ENCODE data around the gene DMRT2. TPM values are rescaled to one million over a fixed set of nuclear protein-coding genes. Genes with fewer than 3 reads are reported as not detected.
A peak's percentile ranks its signal among the peaks of the same experiment; 100 is the strongest.

The DMRT2 gene
- total and polyA plus RNA-seq, 2 of the 8 experiments (the other 6 are each of a cell fraction or from before 2014, with no cell fraction given): 0.29 to 0.93 TPM

DNA sequence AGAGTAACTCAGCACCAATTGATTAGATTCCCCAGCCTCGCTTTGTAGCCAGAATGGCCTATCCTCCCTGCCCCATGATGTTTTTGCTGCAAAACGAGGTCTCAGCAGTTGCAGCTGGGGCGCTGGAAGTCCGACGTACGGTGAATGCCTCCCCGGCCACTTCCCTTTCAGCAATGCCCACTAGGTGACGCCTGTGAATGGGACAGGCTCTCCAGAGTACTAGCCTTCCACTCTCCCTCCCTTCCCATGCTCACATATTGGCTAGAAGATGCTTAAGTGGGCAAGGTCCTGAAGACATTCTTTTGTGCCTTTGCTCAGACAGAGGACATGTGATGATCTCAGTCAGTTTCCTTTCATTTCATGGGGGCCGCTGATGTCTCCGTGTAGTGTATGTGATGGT, 50.8 kb downstream of the DMRT2 start:
- H3K14ac ChIP-seq (ENCODE audit: insufficient read length): no peak overlapping the region
- no peak overlapping the region for H3K27ac ChIP-seq (ENCODE audit: low read depth, low read length)
- H4K20me1 ChIP-seq (replicated peaks in 1 of 2; ENCODE audit: control insufficient read depth in 1 of 2, insufficient read depth in 2 of 2, low read length in 2 of 2): no peaks in the 10 kb centered on the region
- H3K4ac ChIP-seq (replicated peaks; ENCODE audit: insufficient read length, low read depth, low read length): no peak overlapping the region
- no peaks in the 10 kb centered on the region for H3K27me3 ChIP-seq (replicated peaks in 1 of 4; ENCODE audit: control insufficient read depth in 3 of 4, extremely low read depth in 1 of 4, insufficient read depth in 3 of 4, low read length in 3 of 4)
- no peaks in the 10 kb centered on the region for H3K79me1 ChIP-seq (ENCODE audit: low read depth, low read length)
- H3K18ac ChIP-seq (ENCODE audit: extremely low read depth, low read length): no peak overlapping the region
- no peak overlapping the region for H4K8ac ChIP-seq (ENCODE audit: extremely low read depth, insufficient read depth, low read length)
- H2BK12ac ChIP-seq (ENCODE audit: low read depth, low read length): no peak overlapping the region
- no peak overlapping the region for H3K4me2 ChIP-seq (ENCODE audit: insufficient read depth in 1 of 2, low read depth in 2 of 2, low read length in 2 of 2)
- no peak overlapping the region for H3K4me3 ChIP-seq (ENCODE audit: extremely low read depth in 1 of 4, insufficient read depth in 2 of 4, low read depth in 3 of 4, low read length in 4 of 4)
- no peak overlapping the region for H4K91ac ChIP-seq (replicated peaks; ENCODE audit: insufficient read length, low read length)
- 74% methylated on average over 10 of the region's 10 CpGs; no CpG with 5 or more reads in 1 of the 2 experiments for whole genome bisulfite sequencing, 2 experiments (ENCODE audit: extremely low coverage in 1 of 2, insufficient coverage in 1 of 2, insufficient read length in 1 of 2, insufficient replicate concordance in 2 of 2, low coverage in 1 of 2, low lambda C conversion rate in 2 of 2, missing lambda C conversion rate in 1 of 2)
- no peak overlapping the region for H2AFZ ChIP-seq (ENCODE audit: low read length)
- H3K23ac ChIP-seq (ENCODE audit: insufficient read length): no peak overlapping the region
- H2BK5ac ChIP-seq (ENCODE audit: low read depth, low read length): no peak overlapping the region
- H3K23me2 ChIP-seq (ENCODE audit: low read depth, low read length): no peaks in the 10 kb centered on the region; the same call in 1 of the 2 replicates
- no peak overlapping the region for H2BK15ac ChIP-seq (ENCODE audit: low read length)
- FAIRE-seq: no peak
- H3K56ac ChIP-seq (replicated peaks; ENCODE audit: insufficient read length, low read depth, low read length): no peak overlapping the region
- CTCF ChIA-PET (ENCODE audit: partially characterized antibody): interaction anchor here (1.0 kb wide), 1 partner anchor 300 kb away, joined by 4 read pairs; no protein-coding TSS in a partner anchor
- no peaks in the 10 kb centered on the region for H3K4me1 ChIP-seq (replicated peaks in 1 of 4; ENCODE audit: control insufficient read depth in 3 of 4, insufficient read depth in 4 of 4, low read length in 3 of 4)
- H3K9me3 ChIP-seq (ENCODE audit: insufficient read depth in 2 of 2, low read depth in 1 of 2, low read length in 1 of 2): peaks cover 49 to 71% of the 10 kb centered on the region in 2 experiments
- peak; percentile 25 to 74 for DNase-seq (ENCODE audit: low read depth in 1 of 2, low spot score in 2 of 2)
- no peaks in the 10 kb centered on the region for H3K79me2 ChIP-seq (ENCODE audit: control insufficient read depth in 1 of 2, insufficient read depth in 2 of 2, low read length in 2 of 2)
- no peak overlapping the region for H2BK20ac ChIP-seq (ENCODE audit: low read length)
- no peaks in the 10 kb centered on the region for H3K36me3 ChIP-seq (ENCODE audit: control insufficient read depth in 2 of 4, insufficient read depth in 4 of 4, low read length in 3 of 4)
- no peak overlapping the region for H3K9ac ChIP-seq (replicated peaks in 1 of 4; ENCODE audit: extremely low read depth in 1 of 4, low read depth in 3 of 4, low read length in 3 of 4)
- POLR2A ChIA-PET (ENCODE audit: partially characterized antibody): no interaction called here
- no peak overlapping the region for H4K5ac ChIP-seq (ENCODE audit: insufficient read length, low read depth, low read length)
- H2AK5ac ChIP-seq (ENCODE audit: low read depth, low read length): no peak overlapping the region
- H2BK120ac ChIP-seq (replicated peaks; ENCODE audit: low read depth, low read length): no peak overlapping the region
- TF ChIP-seq POLR2A (IDR thresholded peaks at IDR 0.05; ENCODE audit: control extremely low read depth in 1 of 2, low read depth in 2 of 2, low read length in 2 of 2) (no peak), CHD1 (IDR thresholded peaks at IDR 0.05; ENCODE audit: low read depth, low read length) (no peak), TBP (IDR thresholded peaks at IDR 0.05; ENCODE audit: low read depth, low read length) (0 out of 2 replicates have a peak, but pooled peaks have one; percentile 17), RXRA (IDR thresholded peaks at IDR 0.05; ENCODE audit: insufficient read depth, low read depth, low read length) (no peak), CHD2 (IDR thresholded peaks at IDR 0.05; ENCODE audit: low read length) (no peak), HDAC2 (IDR thresholded peaks at IDR 0.05; ENCODE audit: borderline replicate concordance in 1 of 2, low read depth in 2 of 2, low read length in 2 of 2) (no peak), RBBP5 (IDR thresholded peaks at IDR 0.05; ENCODE audit: borderline replicate concordance, low read depth, low read length) (no peak), RNF2 (IDR thresholded peaks at IDR 0.05; ENCODE audit: borderline replicate concordance, low read depth, low read length, missing control alignments, poor library complexity, severe bottlenecking) (no peak), EP300 (IDR thresholded peaks at IDR 0.05; ENCODE audit: borderline replicate concordance in 1 of 2, low read depth in 2 of 2, low read length in 2 of 2) (no peak), SIRT6 (IDR thresholded peaks at IDR 0.05; ENCODE audit: low read length) (no peak)
- TF ChIP-seq, protein P1, sequence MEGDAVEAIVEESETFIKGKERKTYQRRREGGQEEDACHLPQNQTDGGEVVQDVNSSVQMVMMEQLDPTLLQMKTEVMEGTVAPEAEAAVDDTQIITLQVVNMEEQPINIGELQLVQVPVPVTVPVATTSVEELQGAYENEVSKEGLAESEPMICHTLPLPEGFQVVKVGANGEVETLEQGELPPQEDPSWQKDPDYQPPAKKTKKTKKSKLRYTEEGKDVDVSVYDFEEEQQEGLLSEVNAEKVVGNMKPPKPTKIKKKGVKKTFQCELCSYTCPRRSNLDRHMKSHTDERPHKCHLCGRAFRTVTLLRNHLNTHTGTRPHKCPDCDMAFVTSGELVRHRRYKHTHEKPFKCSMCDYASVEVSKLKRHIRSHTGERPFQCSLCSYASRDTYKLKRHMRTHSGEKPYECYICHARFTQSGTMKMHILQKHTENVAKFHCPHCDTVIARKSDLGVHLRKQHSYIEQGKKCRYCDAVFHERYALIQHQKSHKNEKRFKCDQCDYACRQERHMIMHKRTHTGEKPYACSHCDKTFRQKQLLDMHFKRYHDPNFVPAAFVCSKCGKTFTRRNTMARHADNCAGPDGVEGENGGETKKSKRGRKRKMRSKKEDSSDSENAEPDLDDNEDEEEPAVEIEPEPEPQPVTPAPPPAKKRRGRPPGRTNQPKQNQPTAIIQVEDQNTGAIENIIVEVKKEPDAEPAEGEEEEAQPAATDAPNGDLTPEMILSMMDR (IDR thresholded peaks at IDR 0.05; ENCODE audit: control extremely low read depth in 1 of 3, insufficient read depth in 1 of 3, low read depth in 1 of 3, low read length in 3 of 3): peak; percentile 5 to 27 (median 18); a peak in 2 of 4 replicates

All from H1 (cell line).